Transverse colon (tissue), 3 donors: ENCODE data around the gene HAUS3.

Experiments used
- CTCF ChIP-seq, 5 experiments: fragments of 200-600 bp in 3 of 5; fragments of 450-650 bp in 2 of 5; sonication (generic) in 3 of 5; IDR thresholded peaks; 1 replicate in 2 of 5; 2 replicates in 3 of 5; pipeline ENCODE4 v1.5.1; 2016 to 2017; ENCODE audit warnings: antibody characterized with exemption in 5 of 5, inconsistent platforms in 3 of 5, mild to moderate bottlenecking in 2 of 5, moderate library complexity in 1 of 5
- POLR2A ChIP-seq: fragments of 450-650 bp; IDR thresholded peaks from one replicate; pipeline ENCODE4 v1.6.1; 2016; ENCODE audit warnings: antibody characterized with exemption, mild to moderate bottlenecking, moderate library complexity

GRCh38 chr4:2253160-2254084 lies 11.5 kb upstream of the HAUS3 start:
- TF ChIP-seq CTCF (IDR thresholded peaks at IDR 0.05) (no peak), POLR2A (no peak)
